Fibroblast of mammary gland (primary cell): ENCODE measurements around the gene CADM3.

ENCODE experiments used
- DNase-seq: peaks from one replicate; pipeline ENCODE4 v3.0.0-alpha.2; 2010; ENCODE audit warnings: low read depth
- H3K4me3 ChIP-seq: 2 replicates; pipeline ENCODE4 v1.5.1; 2011; ENCODE audit warnings: low read depth, mild to moderate bottlenecking, low read length, moderate library complexity; ENCODE audit not compliant: control insufficient read depth
- CTCF ChIP-seq: conservative IDR thresholded peaks from 2 replicates; pipeline ENCODE4 v1.5.1; 2011; ENCODE audit warnings: low read depth, low read length, inconsistent platforms; ENCODE audit not compliant: control insufficient read depth, insufficient read depth

CADM3 gene

GRCh38 chr1:159161719-159162026, 9.7 kb upstream of the CADM3 start:
- TF ChIP-seq CTCF, result no peak
- H3K4me3 ChIP-seq, result no peak overlapping the region
- no peak for DNase-seq

GRCh38 chr1:159162516-159163265, 8.7 kb upstream of the CADM3 start:
- H3K4me3 ChIP-seq, result no peak overlapping the region
- no peak for TF ChIP-seq CTCF
- DNase-seq, result no peak

- H3K4me3 ChIP-seq, result no peak overlapping the region
- no peak for TF ChIP-seq CTCF
- no peak for DNase-seq
Measured at GRCh38 chr1:159163614-159164228, 7.7 kb upstream of the CADM3 start.

GRCh38 chr1:159168043-159168442, 3.4 kb upstream of the CADM3 start:
- no peak for DNase-seq
- no peak overlapping the region for H3K4me3 ChIP-seq
- TF ChIP-seq CTCF, result no peak

GRCh38 chr1:159170639-159171038, 776 bp upstream of the CADM3 start:
- DNase-seq, result peak; percentile 39
- no peak overlapping the region for H3K4me3 ChIP-seq
- TF ChIP-seq CTCF, result no peak

GRCh38 chr1:159171688-159172501, 480 bp downstream of the CADM3 start:
- TF ChIP-seq CTCF, result no peak
- no peak for DNase-seq
- H3K4me3 ChIP-seq, result peak overlapping the region; percentile 50
